ENCODE measurements around the gene RFXANK.

RFXANK gene

GRCh38 chr19:19234220-19234816 is 42.3 kb downstream of the RFXANK start:
- no peak for DNase-seq

GRCh38 chr19:19236173-19236572 is 44.1 kb downstream of the RFXANK start:
- no peak for DNase-seq

GRCh38 chr19:19238126-19238894 is 46.3 kb downstream of the RFXANK start:
- no peak for DNase-seq

- DNase-seq, result no peak
These were observed 47.6 kb downstream of the RFXANK start for GRCh38 chr19:19239675-19240074.

DNA sequence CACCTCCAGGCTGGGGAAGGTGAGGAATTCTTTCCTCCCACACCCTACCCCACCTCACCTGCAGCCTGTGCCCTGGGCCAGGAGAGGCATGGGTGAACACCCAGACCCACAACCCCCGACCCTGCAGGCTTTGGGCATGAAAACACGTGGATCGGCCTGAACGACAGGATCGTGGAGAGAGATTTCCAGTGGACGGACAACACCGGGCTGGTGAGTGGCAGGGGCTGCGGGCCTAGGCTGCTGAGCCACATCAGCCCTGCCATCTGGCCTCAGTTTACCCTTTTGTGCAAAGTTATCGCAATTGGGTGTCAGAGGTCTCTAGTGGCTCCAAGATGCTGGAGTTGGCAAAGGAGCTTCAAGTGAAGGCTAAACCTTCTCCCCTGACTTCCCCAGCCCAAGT is 48.4 kb downstream of the RFXANK start:
- DNase-seq, result no peak

GRCh38 chr19:19250196-19250801 is 58.2 kb downstream of the RFXANK start:
- DNase-seq, result no peak

All from NCI-H1436 treated with DMSO at 0.1 percent for 48 hours (cell line).